ENCODE measurements around the gene PDZD2.

The PDZD2 gene

GRCh38 chr5:32043105-32043504 is 404.2 kb downstream of the PDZD2 start:
- H3K4me1 ChIP-seq (ENCODE audit: insufficient read depth, low read length, poor library complexity, severe bottlenecking) = no peaks in the 10 kb centered on the region
- no peak overlapping the region for H3K4me3 ChIP-seq (ENCODE audit: low read length, poor library complexity, severe bottlenecking)
- no peak for TF ChIP-seq CTCF (conservative IDR thresholded peaks at IDR 0.05; ENCODE audit: low read length)
- no peak for TF ChIP-seq EZH2phosphoT487 (IDR thresholded peaks at IDR 0.05; ENCODE audit: borderline replicate concordance)
- H3K4me2 ChIP-seq (ENCODE audit: low read depth, low read length, poor library complexity, severe bottlenecking) = no peak overlapping the region
- no peaks in the 10 kb centered on the region for H3K36me3 ChIP-seq (ENCODE audit: insufficient read depth, low read length)
- H3K9me2 ChIP-seq (replicated peaks; ENCODE audit: low read depth, low read length) = no peaks in the 10 kb centered on the region
- H2AFZ ChIP-seq (ENCODE audit: low read length) = no peak overlapping the region
- no peaks in the 10 kb centered on the region for H4K20me1 ChIP-seq (ENCODE audit: insufficient read depth, low read length, poor library complexity, severe bottlenecking)
- no peaks in the 10 kb centered on the region for H3K79me2 ChIP-seq (ENCODE audit: insufficient read depth, low read length)
- H3K9me3 ChIP-seq (ENCODE audit: insufficient read depth, low read depth, low read length) = no peaks in the 10 kb centered on the region
- no peak overlapping the region for H3K9ac ChIP-seq (ENCODE audit: low read depth, low read length, poor library complexity, severe bottlenecking)
- H3F3A ChIP-seq (ENCODE audit: low read depth) = no peaks in the 10 kb centered on the region
- H3K27me3 ChIP-seq (ENCODE audit: insufficient read depth, low read length, poor library complexity, severe bottlenecking) = no peaks in the 10 kb centered on the region

- H3K4me2 ChIP-seq (ENCODE audit: low read depth, low read length, poor library complexity, severe bottlenecking) = no peak overlapping the region
Observed at GRCh38 chr5:32044434-32044833, 405.5 kb downstream of the PDZD2 start.

GRCh38 chr5:32044939-32045338 is 406.0 kb downstream of the PDZD2 start:
- Histone ChIP-seq H2AFZ (ENCODE audit: low read length) (no peak overlapping the region), H3K4me3 (ENCODE audit: low read length, poor library complexity, severe bottlenecking) (no peak overlapping the region), H3K79me2 (ENCODE audit: insufficient read depth, low read length) (no peaks in the 10 kb centered on the region), H3K36me3 (ENCODE audit: insufficient read depth, low read length) (no peaks in the 10 kb centered on the region), H3F3A (ENCODE audit: low read depth) (no peaks in the 10 kb centered on the region), H3K9me3 (ENCODE audit: insufficient read depth, low read depth, low read length) (no peaks in the 10 kb centered on the region), H3K4me2 (ENCODE audit: low read depth, low read length, poor library complexity, severe bottlenecking) (no peak overlapping the region), H3K9me2 (replicated peaks; ENCODE audit: low read depth, low read length) (no peaks in the 10 kb centered on the region), H4K20me1 (ENCODE audit: insufficient read depth, low read length, poor library complexity, severe bottlenecking) (no peaks in the 10 kb centered on the region), H3K4me1 (ENCODE audit: insufficient read depth, low read length, poor library complexity, severe bottlenecking) (no peaks in the 10 kb centered on the region), H3K9ac (ENCODE audit: low read depth, low read length, poor library complexity, severe bottlenecking) (no peak overlapping the region), H3K27me3 (ENCODE audit: insufficient read depth, low read length, poor library complexity, severe bottlenecking) (no peaks in the 10 kb centered on the region)
- TF ChIP-seq EZH2phosphoT487 (IDR thresholded peaks at IDR 0.05; ENCODE audit: borderline replicate concordance) (no peak), CTCF (conservative IDR thresholded peaks at IDR 0.05; ENCODE audit: low read length) (no peak)

More at GRCh38 chr5:32044434-32044833, 405.5 kb downstream of the PDZD2 start:
- no peaks in the 10 kb centered on the region for H3K79me2 ChIP-seq (ENCODE audit: insufficient read depth, low read length)
- no peaks in the 10 kb centered on the region for H3K9me2 ChIP-seq (replicated peaks; ENCODE audit: low read depth, low read length)
- TF ChIP-seq CTCF (conservative IDR thresholded peaks at IDR 0.05; ENCODE audit: low read length) (no peak), EZH2phosphoT487 (IDR thresholded peaks at IDR 0.05; ENCODE audit: borderline replicate concordance) (no peak)
- H3K4me1 ChIP-seq (ENCODE audit: insufficient read depth, low read length, poor library complexity, severe bottlenecking) = no peaks in the 10 kb centered on the region
- no peak overlapping the region for H3K9ac ChIP-seq (ENCODE audit: low read depth, low read length, poor library complexity, severe bottlenecking)
- H3K27me3 ChIP-seq (ENCODE audit: insufficient read depth, low read length, poor library complexity, severe bottlenecking) = no peaks in the 10 kb centered on the region
- no peaks in the 10 kb centered on the region for H3F3A ChIP-seq (ENCODE audit: low read depth)
- H3K4me3 ChIP-seq (ENCODE audit: low read length, poor library complexity, severe bottlenecking) = no peak overlapping the region
- no peaks in the 10 kb centered on the region for H4K20me1 ChIP-seq (ENCODE audit: insufficient read depth, low read length, poor library complexity, severe bottlenecking)
- no peak overlapping the region for H2AFZ ChIP-seq (ENCODE audit: low read length)
- H3K9me3 ChIP-seq (ENCODE audit: insufficient read depth, low read depth, low read length) = no peaks in the 10 kb centered on the region
- H3K36me3 ChIP-seq (ENCODE audit: insufficient read depth, low read length) = no peaks in the 10 kb centered on the region

All from Loucy (cell line).